ENCODE data around the gene RABAC1. TPM values are rescaled to one million over a fixed set of nuclear protein-coding genes. Genes with fewer than 3 reads are reported as not detected.

RABAC1 gene
- total RNA-seq, 1 donor from 2014 or later, result 257 TPM

GRCh38 chr19:41925208-41926003 lies 33.7 kb downstream of the RABAC1 start:
- H3K9me3 Mint-ChIP-seq (ENCODE audit: unreplicated experiment), result peaks cover 10% of the 10 kb centered on the region
- no peak for FAIRE-seq
- H3K27me3 ChIP-seq (ENCODE audit: insufficient read depth, low read length), result peaks cover 79% of the 10 kb centered on the region

GRCh38 chr19:41924151-41925145 lies 34.7 kb downstream of the RABAC1 start:
- H3K9me3 ChIP-seq (ENCODE audit: insufficient read depth, low read depth, low read length), result peaks cover 16% of the 10 kb centered on the region
- Mint-ChIP-seq H3K4me3 (ENCODE audit: unreplicated experiment) (no peak overlapping the region), H3K36me3 (ENCODE audit: low read depth, unreplicated experiment) (no peaks in the 10 kb centered on the region), H3K9me3 (ENCODE audit: unreplicated experiment) (peaks cover 10% of the 10 kb centered on the region), H3K27ac (ENCODE audit: unreplicated experiment) (no peak overlapping the region), H3K27me3 (ENCODE audit: low read depth, unreplicated experiment) (peaks cover 25% of the 10 kb centered on the region), H3K4me1 (ENCODE audit: low read depth, unreplicated experiment) (no peaks in the 10 kb centered on the region)
- no peaks in the 10 kb centered on the region for H3K79me2 ChIP-seq (ENCODE audit: insufficient read depth, low read length)
- H3K36me3 ChIP-seq (ENCODE audit: insufficient read depth, low read length), result no peaks in the 10 kb centered on the region
- peaks cover 24% of the 10 kb centered on the region for H4K20me1 ChIP-seq (ENCODE audit: insufficient read depth, low read length)
- no peak for TF ChIP-seq CTCF (IDR thresholded peaks at IDR 0.05; ENCODE audit: insufficient read depth, low read depth, low read length)
- peak; percentile 26 for TF ChIP-seq EZH2 (IDR thresholded peaks at IDR 0.05; ENCODE audit: insufficient read depth, low read length)
- no peak overlapping the region for H2AFZ ChIP-seq (ENCODE audit: low read depth, low read length)
- H3K4me3 ChIP-seq (ENCODE audit: insufficient read depth, low read depth, low read length), result no peak overlapping the region
- FAIRE-seq (no peak), DNase-seq (ENCODE audit: low read depth) (no peak)
- H3K27me3 ChIP-seq (ENCODE audit: insufficient read depth, low read length), result peaks cover 78% of the 10 kb centered on the region
- H3K27ac ChIP-seq (ENCODE audit: low read depth, low read length), result no peak overlapping the region
- H3K4me2 ChIP-seq (ENCODE audit: low read length), result no peak overlapping the region
- H3K9ac ChIP-seq (ENCODE audit: low read length), result no peak overlapping the region
- H3K4me1 ChIP-seq (ENCODE audit: insufficient read depth, low read length), result no peaks in the 10 kb centered on the region

More at GRCh38 chr19:41925208-41926003, 33.7 kb downstream of the RABAC1 start:
- no peak for DNase-seq (ENCODE audit: low read depth)
- Mint-ChIP-seq H3K27ac (ENCODE audit: unreplicated experiment) (no peak overlapping the region), H3K4me1 (ENCODE audit: low read depth, unreplicated experiment) (no peaks in the 10 kb centered on the region), H3K36me3 (ENCODE audit: low read depth, unreplicated experiment) (no peaks in the 10 kb centered on the region), H3K27me3 (ENCODE audit: low read depth, unreplicated experiment) (peaks cover 34% of the 10 kb centered on the region), H3K4me3 (ENCODE audit: unreplicated experiment) (no peak overlapping the region)
- Histone ChIP-seq H3K4me2 (ENCODE audit: low read length) (no peak overlapping the region), H2AFZ (ENCODE audit: low read depth, low read length) (no peak overlapping the region), H3K4me3 (ENCODE audit: insufficient read depth, low read depth, low read length) (no peak overlapping the region), H3K4me1 (ENCODE audit: insufficient read depth, low read length) (no peaks in the 10 kb centered on the region), H4K20me1 (ENCODE audit: insufficient read depth, low read length) (peaks cover 24% of the 10 kb centered on the region), H3K36me3 (ENCODE audit: insufficient read depth, low read length) (no peaks in the 10 kb centered on the region), H3K27ac (ENCODE audit: low read depth, low read length) (no peak overlapping the region), H3K9ac (ENCODE audit: low read length) (no peak overlapping the region), H3K79me2 (ENCODE audit: insufficient read depth, low read length) (no peaks in the 10 kb centered on the region), H3K9me3 (ENCODE audit: insufficient read depth, low read depth, low read length) (peaks cover 10% of the 10 kb centered on the region)
- TF ChIP-seq EZH2 (IDR thresholded peaks at IDR 0.05; ENCODE audit: insufficient read depth, low read length) (no peak), CTCF (IDR thresholded peaks at IDR 0.05; ENCODE audit: insufficient read depth, low read depth, low read length) (no peak)
